TTC549 (cell line): ENCODE measurements around the gene ENOX1.

Source experiments
- FAIRE-seq: peaks from 2 replicates; lab custom pipeline; 2012; peaks lifted over from hg19 to GRCh38; lab: Jason Lieb, UNC

Gene ENOX1

GRCh38 chr13:43383498-43384165 lies 403.1 kb downstream of the ENOX1 start:
- FAIRE-seq: no peak

- no peak for FAIRE-seq
Observed at GRCh38 chr13:43379738-43380137, 407.0 kb downstream of the ENOX1 start.

- FAIRE-seq: no peak
Observed at GRCh38 chr13:43377973-43378372, 408.8 kb downstream of the ENOX1 start.

GRCh38 chr13:43377149-43377548 lies 409.6 kb downstream of the ENOX1 start:
- FAIRE-seq: no peak

GRCh38 chr13:43376596-43376995 lies 410.2 kb downstream of the ENOX1 start:
- no peak for FAIRE-seq

GRCh38 chr13:43375797-43376465 lies 410.8 kb downstream of the ENOX1 start:
- no peak for FAIRE-seq

- no peak for FAIRE-seq
Observed at GRCh38 chr13:43374621-43375020, 412.2 kb downstream of the ENOX1 start.

GRCh38 chr13:43373400-43373799 lies 413.4 kb downstream of the ENOX1 start:
- no peak for FAIRE-seq

- FAIRE-seq: no peak
Observed at GRCh38 chr13:43370842-43371241, 415.9 kb downstream of the ENOX1 start.

- no peak for FAIRE-seq
Observed at GRCh38 chr13:43369319-43369718, 417.5 kb downstream of the ENOX1 start.

- no peak for FAIRE-seq
Observed at GRCh38 chr13:43368003-43368402, 418.8 kb downstream of the ENOX1 start.

- FAIRE-seq: no peak
Observed at GRCh38 chr13:43365039-43365344, 421.8 kb downstream of the ENOX1 start.

- FAIRE-seq: no peak
Observed at GRCh38 chr13:43364210-43365038, 422.3 kb downstream of the ENOX1 start.

GRCh38 chr13:43363156-43363953 lies 423.4 kb downstream of the ENOX1 start:
- FAIRE-seq: no peak

- no peak for FAIRE-seq
Observed at GRCh38 chr13:43362556-43362955, 424.2 kb downstream of the ENOX1 start.

GRCh38 chr13:43360892-43361610 lies 425.7 kb downstream of the ENOX1 start:
- FAIRE-seq: no peak

GRCh38 chr13:43360171-43360570 lies 426.6 kb downstream of the ENOX1 start:
- no peak for FAIRE-seq

GRCh38 chr13:43359536-43359935 lies 427.2 kb downstream of the ENOX1 start:
- FAIRE-seq: no peak

- FAIRE-seq: no peak
Observed at GRCh38 chr13:43357564-43357963, 429.2 kb downstream of the ENOX1 start.

- no peak for FAIRE-seq
Observed at GRCh38 chr13:43356567-43356966, 430.2 kb downstream of the ENOX1 start.

- no peak for FAIRE-seq
Observed at GRCh38 chr13:43355774-43356173, 431.0 kb downstream of the ENOX1 start.
